LNCAP (cell line): ENCODE results near the gene TMOD1.

Experiments
- TF ChIP-seq, protein P1 (sequence below): fragments of 450-650 bp; IDR thresholded peaks from 2 replicates; pipeline ENCODE4 v1.5.1; 2017; ENCODE audit warnings: mild to moderate bottlenecking

TMOD1 gene

DNA sequence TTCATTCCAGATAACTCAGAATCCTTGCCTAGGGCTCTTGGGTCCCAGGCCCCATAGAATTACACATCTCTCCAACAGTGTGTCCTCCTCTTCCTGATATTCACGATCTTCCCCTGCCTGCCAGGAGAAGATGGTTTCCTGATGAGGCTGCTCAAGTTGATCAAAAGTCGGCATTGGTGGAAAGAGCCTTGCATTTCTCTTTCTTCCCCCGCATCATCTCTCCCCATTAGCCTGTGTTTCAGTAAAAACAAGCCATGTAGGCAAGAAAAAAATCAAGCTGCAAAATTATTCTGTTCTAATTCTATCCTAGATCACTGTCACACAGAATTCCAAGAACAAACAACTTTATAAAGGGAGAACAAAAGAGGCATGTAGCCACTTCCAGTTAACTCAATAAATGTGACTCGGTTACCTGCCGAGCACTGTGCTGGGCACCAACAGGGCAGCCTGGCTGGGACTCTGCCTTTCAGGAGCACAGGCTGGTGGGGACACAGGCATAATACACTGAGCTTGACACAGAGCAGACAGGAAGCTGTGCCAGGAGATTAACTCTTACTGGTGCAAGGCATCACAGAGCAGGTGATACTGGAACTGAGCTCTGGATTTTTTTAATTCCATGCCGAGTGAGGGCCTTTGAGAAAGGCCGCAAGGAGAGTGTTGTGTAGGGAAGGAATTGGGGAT, 25.6 kb downstream of the TMOD1 start:
- TF ChIP-seq, protein P1, sequence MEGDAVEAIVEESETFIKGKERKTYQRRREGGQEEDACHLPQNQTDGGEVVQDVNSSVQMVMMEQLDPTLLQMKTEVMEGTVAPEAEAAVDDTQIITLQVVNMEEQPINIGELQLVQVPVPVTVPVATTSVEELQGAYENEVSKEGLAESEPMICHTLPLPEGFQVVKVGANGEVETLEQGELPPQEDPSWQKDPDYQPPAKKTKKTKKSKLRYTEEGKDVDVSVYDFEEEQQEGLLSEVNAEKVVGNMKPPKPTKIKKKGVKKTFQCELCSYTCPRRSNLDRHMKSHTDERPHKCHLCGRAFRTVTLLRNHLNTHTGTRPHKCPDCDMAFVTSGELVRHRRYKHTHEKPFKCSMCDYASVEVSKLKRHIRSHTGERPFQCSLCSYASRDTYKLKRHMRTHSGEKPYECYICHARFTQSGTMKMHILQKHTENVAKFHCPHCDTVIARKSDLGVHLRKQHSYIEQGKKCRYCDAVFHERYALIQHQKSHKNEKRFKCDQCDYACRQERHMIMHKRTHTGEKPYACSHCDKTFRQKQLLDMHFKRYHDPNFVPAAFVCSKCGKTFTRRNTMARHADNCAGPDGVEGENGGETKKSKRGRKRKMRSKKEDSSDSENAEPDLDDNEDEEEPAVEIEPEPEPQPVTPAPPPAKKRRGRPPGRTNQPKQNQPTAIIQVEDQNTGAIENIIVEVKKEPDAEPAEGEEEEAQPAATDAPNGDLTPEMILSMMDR, result no peak

DNA sequence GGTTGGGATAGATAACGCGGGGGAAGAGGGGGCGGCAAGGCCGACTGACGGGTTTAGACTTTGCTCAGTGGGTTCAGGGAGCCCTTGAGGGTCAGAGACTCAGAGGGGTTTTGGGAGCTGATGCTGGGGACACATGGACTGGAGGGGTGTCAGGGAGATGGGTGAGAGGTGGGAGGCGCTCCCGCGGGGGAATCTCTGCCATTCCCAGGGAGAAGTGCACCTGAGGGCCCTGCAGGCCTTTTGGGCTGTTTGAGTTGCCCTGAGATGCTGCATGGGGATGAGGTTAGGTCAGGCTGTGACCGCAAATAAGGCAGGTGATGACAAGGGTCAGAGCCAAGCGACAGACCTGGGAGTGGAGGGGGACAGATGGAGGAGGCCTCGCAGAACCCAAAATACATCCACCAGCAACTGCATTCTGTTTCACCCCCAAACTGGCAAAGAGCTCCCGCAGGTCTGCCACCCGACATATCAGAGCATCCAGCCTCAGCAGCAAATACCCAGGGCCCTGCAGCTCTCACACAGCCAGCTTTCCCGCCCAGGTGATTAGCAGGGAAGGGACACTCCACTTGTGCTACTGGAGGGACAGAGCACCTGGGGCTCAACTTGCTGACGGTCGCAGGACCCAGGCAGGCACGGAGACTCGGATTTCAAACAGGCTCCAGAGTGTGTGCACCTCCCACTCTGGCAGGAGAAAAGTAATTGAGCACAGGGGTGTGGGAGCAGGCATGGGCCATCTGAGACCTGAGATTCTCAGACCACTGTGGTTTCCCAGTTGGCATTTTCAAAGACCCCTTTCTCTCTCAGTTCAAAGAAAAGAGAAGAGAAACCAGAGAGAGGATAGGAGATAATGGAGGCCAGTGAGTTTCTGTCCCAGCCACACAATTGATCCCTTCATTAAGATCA, 26.4 kb downstream of the TMOD1 start:
- TF ChIP-seq, protein P1, result no peak

DNA sequence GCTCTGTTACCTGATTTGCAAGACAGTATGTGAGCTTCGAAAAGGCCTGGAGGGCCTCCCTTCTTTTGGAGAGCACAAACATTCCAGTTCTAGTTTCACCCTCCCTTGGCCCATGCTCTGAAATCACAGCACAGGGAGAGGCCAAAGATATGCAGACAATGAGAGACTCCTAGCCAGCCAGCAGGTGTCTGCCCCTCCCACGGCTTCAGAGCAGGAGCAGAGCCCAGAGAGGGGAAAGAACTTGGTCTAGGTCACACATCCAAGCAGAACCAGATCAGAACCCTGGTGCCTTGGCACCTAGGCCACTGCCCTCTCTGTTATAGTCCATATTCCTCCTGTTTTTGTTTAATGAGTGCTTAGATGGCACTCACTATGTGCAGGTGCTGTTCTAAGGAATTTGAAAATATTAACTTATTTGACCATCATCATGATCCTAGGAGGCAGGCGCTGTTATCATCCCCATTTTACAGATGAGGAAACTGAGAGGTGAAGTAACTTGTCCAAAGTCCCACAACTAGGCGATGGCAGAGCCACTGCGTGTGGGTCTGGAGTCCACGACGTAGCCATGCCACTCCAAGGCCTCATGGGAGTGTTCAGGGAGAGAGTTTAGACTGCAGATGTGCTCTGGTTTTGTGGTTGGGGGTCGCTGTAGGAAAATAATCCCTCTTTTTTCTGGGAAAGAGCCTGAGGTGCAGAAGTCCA, 27.2 kb downstream of the TMOD1 start:
- TF ChIP-seq, protein P1, result no peak

DNA sequence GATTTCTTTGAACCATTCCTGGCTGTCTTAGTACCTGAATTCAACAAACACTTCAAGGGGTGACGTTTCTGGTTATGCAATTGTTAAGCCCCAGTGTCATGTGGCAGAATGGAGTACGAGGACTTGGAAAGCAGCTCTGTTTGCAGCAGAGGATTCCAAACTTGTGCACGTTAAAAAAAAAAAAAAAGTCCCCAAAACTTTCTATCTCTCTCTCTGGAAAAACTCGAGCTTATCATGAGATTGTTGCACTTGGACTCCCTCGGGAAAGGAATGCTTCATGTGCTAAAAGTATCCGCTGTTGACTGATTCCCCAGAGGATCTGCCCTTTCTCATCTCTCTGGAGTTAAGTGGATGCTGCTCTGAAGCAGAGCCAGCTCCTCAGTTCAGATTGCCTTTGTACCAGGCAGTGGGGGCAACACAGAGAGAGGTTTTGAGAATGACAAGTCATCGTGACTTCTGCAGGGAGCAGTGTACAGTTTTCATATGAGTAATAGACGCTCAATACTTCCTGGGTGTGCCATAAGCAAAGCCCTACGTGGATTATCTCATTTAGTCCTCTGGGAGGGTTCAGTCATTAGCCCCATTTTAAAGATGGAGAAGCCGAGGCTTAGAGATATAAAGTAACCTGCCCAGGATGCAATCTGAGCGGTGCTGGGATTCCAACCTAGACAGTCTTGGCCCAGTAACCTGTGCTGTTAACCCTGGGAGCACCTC, 28.1 kb downstream of the TMOD1 start:
- TF ChIP-seq, protein P1, result no peak

DNA sequence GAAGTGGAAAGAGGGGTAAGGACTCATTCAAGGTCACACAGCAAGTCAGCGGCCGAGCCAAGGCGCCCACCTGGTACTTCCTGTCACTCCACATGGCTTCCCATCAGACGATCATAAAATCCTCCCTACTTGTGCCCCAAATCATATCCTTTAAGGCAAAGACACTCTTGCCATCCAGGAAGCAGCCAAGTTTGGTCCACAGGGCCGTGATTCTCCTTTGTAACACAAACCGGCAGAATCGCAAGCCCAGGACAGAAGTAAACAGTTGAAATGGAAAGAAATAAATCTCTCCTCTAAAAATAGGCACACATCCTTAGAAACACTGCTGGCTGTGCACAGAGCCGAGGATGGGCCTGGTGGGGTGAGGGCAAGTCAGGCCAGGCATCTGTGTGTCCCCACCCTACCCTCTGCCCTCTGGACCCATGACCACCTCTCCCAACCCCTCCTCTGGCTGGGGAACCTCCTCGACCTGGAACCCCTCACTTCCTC, 30.5 kb downstream of the TMOD1 start:
- TF ChIP-seq, protein P1, result no peak

DNA sequence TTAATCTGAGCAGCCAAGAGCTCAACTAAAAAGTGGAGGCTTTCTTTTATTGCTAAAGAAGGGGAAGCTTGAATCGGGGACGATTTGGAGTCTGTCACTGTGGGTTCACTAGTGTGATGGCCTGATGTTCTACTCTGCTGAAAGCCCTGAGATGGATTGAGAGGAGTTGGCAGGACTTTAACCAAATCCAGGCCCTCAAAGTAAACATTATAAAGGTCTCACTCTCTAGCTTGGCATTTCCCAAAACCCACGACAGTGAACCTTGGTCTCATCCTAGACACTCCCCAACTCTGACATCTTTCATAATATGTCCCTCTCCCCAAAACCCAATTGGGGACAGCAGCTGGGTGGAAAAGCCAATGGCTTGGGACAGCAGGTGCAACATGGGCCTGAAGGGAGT, 32.7 kb downstream of the TMOD1 start:
- TF ChIP-seq, protein P1, result no peak
